GM21576 (cell line): ENCODE data around the gene DCDC2C.

ENCODE experiments used
- ATAC-seq: cut with Tn5 transposase; IDR thresholded peaks from one replicate; pipeline ENCODE4 v1.9.1; 2021; ENCODE audit warnings: mild to moderate bottlenecking, moderate library complexity; ENCODE audit not compliant: unreplicated experiment

The DCDC2C gene

GRCh38 chr2:3876221-3876620 lies 172.8 kb downstream of the DCDC2C start:
- ATAC-seq = no peak

DNA sequence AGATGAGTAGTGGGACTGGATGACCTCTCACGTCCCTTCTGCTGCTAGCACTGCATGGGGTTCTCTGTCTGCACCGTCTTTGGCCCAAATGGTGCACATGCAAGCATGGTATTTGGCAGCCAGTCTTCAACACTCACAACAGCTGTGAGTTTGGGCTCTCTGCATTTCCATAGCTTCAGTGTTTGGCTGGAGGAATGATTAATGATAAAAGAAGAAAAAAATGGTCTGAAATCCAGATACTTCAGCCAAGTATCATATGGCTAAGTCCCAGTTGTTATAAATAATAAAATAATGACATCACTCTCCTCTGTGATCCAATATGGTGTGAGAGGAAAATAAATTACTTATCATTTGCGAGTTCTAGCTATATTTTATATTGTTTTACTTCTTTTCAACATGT lies 173.3 kb downstream of the DCDC2C start:
- no peak for ATAC-seq

DNA sequence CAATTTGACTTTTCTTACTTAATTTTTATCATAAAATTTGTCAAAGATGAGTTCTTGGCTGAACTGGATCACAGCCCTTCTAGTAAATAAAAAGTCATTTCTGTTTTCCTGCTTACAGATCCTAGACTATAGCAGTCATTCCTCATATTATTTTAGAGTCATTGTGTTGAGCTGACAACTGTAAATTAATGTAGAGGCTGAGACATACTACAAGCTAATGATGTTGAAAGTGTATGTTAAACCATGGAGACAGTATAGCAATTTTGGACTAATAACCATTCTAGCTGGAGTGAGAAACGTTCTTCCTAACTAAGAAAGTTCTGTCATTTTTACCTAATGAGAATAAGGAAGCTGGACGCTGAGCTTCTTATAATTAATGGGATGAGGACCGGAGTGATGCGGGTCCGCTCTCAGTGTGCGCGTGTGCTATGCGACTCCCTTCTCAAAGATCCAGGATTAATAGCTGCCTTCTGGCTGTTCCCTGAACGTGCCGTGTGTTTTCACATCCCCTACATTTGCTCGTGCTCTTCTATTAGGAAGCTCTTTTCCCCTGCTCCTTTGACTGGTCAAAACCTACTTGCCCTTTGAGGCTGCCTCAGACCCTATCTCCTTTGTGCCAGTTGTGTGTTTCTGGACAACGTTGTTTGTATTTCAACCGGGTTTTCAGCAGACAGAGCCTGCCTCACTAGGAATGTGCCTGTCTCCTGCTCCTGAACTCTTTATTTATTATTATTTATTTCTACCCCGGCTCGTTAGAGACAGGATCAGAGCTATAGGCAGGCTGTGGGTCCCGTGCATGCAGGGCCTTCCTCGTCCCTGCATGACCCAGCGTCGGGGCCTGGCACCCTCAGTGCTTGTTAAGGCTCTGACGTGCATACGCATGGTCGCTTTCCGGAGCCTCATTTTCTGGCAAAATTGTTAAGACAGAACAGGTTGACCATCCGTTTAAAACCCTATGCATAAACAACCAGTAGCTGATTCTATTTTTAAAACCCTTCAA lies 182.6 kb downstream of the DCDC2C start:
- ATAC-seq = no peak

- ATAC-seq = no peak
Measured at GRCh38 chr2:3895021-3895420, 191.6 kb downstream of the DCDC2C start.
